Measurements from ENCODE around the gene MYO5B.

The MYO5B gene

DNA sequence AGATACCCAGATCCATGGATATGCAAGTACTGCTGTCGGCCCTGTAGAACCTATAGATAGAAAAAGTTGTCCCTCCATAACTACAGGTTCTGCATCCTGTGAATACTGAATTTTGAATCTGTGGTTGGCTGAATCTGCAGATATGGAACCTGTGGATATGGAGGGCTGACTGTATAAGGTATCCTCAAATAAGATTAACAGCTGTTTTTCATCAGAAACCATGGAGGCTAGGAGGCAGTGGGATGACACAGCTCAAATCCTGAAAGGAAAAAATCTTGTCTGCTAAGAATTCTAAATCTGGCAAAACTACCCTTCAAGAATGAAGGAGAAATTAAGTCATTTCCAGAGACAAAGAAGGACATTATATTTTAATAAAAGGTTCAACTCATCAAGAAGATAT is 367.0 kb downstream of the MYO5B start:
- in situ Hi-C loops (cut with HindIII; ENCODE audit: low pct_ligation_motif_present, low sequenced_read_pairs) = no loop called here
- Histone ChIP-seq H3K27ac (no peak overlapping the region), H3K4me3 (ENCODE audit: low read depth, low read length) (no peak overlapping the region), H3K27me3 (replicated peaks) (no peaks in the 10 kb centered on the region), H3K36me3 (replicated peaks) (no peaks in the 10 kb centered on the region)
- TF ChIP-seq, protein P1, sequence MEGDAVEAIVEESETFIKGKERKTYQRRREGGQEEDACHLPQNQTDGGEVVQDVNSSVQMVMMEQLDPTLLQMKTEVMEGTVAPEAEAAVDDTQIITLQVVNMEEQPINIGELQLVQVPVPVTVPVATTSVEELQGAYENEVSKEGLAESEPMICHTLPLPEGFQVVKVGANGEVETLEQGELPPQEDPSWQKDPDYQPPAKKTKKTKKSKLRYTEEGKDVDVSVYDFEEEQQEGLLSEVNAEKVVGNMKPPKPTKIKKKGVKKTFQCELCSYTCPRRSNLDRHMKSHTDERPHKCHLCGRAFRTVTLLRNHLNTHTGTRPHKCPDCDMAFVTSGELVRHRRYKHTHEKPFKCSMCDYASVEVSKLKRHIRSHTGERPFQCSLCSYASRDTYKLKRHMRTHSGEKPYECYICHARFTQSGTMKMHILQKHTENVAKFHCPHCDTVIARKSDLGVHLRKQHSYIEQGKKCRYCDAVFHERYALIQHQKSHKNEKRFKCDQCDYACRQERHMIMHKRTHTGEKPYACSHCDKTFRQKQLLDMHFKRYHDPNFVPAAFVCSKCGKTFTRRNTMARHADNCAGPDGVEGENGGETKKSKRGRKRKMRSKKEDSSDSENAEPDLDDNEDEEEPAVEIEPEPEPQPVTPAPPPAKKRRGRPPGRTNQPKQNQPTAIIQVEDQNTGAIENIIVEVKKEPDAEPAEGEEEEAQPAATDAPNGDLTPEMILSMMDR (IDR thresholded peaks at IDR 0.05; ENCODE audit: low read depth, low read length, missing control alignments) = no peak
- no peak for DNase-seq

DNA sequence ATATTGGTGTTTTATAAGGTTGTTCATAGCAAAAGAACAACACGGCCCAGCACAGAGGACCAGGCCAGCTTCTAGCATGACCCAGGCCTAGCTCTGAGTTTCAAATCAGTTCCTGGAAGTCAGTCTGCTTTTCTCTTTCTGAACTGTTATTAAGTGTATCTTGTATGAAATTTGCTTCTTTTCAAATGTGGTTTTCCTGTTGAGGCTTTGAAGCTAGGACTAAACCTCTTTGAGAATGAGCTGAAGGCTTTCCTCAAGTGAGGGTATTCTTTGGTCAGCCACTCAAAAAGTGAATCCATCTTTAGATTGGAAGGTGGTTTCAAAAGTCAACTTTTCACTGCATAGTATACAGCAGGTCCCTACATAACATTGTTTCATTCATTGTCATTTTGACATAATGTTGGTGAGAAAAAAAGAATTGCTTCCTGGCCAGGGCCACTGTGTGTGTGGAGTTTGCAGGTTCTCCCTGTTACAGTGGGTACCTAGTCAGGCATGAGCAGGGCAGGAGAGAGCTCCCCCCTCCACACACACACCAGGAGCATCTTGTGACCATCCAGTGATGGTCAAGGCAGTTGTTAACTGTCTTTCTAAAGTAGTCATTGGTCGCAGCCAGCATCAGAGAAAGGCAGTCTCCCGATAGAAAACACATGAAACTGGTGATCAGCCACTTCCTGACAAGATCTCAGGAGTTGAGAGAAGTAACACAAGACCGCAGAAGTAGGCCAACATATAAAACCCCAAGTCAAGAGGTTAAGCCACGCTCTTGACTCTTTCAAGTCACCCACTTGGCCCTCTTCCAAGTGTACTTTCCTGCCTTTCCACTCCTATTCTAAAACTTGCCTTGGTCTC is 374.9 kb downstream of the MYO5B start:
- no peak overlapping the region for H3K27ac ChIP-seq
- DNase-seq = no peak
- TF ChIP-seq, protein P1 (IDR thresholded peaks at IDR 0.05; ENCODE audit: low read depth, low read length, missing control alignments) = no peak
- no peak overlapping the region for H3K4me3 ChIP-seq (ENCODE audit: low read depth, low read length)
- in situ Hi-C loops (cut with HindIII; ENCODE audit: low pct_ligation_motif_present, low sequenced_read_pairs) = no loop called here
- H3K27me3 ChIP-seq (replicated peaks) = no peaks in the 10 kb centered on the region
- H3K36me3 ChIP-seq (replicated peaks) = no peaks in the 10 kb centered on the region

DNA sequence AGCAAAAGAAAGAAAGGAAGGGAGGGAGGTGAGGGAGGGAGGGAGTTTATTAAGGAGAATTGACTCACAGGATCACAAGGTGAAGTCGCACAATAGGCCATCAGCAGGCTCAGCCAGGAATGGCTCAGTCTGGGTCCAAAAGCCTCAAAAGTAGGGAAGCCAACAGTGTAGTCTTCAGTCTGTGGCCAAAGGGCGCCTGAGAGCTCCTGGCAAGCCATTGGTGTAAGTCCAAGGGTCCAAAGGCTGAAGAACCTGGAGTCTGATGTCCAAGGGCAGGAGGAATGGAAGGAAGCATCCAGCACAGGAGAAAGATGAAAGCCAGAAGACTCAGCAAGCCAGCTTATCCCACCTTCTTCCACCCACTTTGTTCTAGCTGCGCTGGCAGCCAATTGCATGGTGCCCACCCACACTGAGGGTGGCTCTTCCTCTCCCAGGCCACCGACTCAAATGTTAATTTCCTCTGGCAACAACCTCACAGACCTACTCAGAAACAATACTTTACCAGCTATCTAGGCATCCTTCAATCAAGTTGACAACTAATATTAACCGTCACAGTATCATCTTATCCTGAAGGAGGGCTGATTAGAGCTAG is 375.8 kb downstream of the MYO5B start:
- no peak overlapping the region for H3K4me3 ChIP-seq (ENCODE audit: low read depth, low read length)
- H3K36me3 ChIP-seq (replicated peaks) = no peaks in the 10 kb centered on the region
- no peak for DNase-seq
- in situ Hi-C loops (cut with HindIII; ENCODE audit: low pct_ligation_motif_present, low sequenced_read_pairs) = no loop called here
- H3K27me3 ChIP-seq (replicated peaks) = no peaks in the 10 kb centered on the region
- H3K27ac ChIP-seq = no peak overlapping the region
- TF ChIP-seq, protein P1 (IDR thresholded peaks at IDR 0.05; ENCODE audit: low read depth, low read length, missing control alignments) = no peak

DNA sequence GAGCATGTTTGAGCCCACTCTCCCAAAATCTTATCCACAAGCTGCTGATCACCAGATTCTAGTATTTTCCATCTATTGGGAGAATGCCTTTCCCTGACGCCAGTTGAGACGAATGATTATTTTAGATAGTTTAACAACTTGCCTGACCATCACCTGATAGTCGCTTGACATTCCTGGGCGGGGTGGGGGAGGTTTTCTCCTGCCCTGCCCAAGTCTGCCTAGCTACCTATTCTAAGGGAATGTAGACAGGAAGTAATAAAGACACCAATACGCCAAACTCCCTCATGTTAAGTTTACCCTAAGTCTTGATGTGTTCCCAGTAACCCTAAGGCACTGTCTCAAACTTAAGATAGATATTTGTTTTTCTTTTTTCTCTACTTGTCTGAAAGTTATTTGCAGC is 377.0 kb downstream of the MYO5B start:
- no peaks in the 10 kb centered on the region for H3K36me3 ChIP-seq (replicated peaks)
- in situ Hi-C loops (cut with HindIII; ENCODE audit: low pct_ligation_motif_present, low sequenced_read_pairs) = no loop called here
- TF ChIP-seq, protein P1 (IDR thresholded peaks at IDR 0.05; ENCODE audit: low read depth, low read length, missing control alignments) = no peak
- no peak overlapping the region for H3K4me3 ChIP-seq (ENCODE audit: low read depth, low read length)
- no peaks in the 10 kb centered on the region for H3K27me3 ChIP-seq (replicated peaks)
- no peak for DNase-seq
- no peak overlapping the region for H3K27ac ChIP-seq

- H3K27ac ChIP-seq = no peak overlapping the region
- H3K4me3 ChIP-seq (ENCODE audit: low read depth, low read length) = no peak overlapping the region
- H3K36me3 ChIP-seq (replicated peaks) = no peaks in the 10 kb centered on the region
- no peak for DNase-seq
- in situ Hi-C loops (cut with HindIII; ENCODE audit: low pct_ligation_motif_present, low sequenced_read_pairs) = no loop called here
- TF ChIP-seq, protein P1 (IDR thresholded peaks at IDR 0.05; ENCODE audit: low read depth, low read length, missing control alignments) = no peak
- H3K27me3 ChIP-seq (replicated peaks) = no peaks in the 10 kb centered on the region
Observed at GRCh38 chr18:49815927-49816326, 379.0 kb downstream of the MYO5B start.
